ENCODE data around the gene SEC14L6.
"Not testable (repeated sequence)": the region's sequence is repeated elsewhere in the genome, so short reads cannot be mapped to it uniquely, and the experiment has no call there.

Gene SEC14L6

DNA sequence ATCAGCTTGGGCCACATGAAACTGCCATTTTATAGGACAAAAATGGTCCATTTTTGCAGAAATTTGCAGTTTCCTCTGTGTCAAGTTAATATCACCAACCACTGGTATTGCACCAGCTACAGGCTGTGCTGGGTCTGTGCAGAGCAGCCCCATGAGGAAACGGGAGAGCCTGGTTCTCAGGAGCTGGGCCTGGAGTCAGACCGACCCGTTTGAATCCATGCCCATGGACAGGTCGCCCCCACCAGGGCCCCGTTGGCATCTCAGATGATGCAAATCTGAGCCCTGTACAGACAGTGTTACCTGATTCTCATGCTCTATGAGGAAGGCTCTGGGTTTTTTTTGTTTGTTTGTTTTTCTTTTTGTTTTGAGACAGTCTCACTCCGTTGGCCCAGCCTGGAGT lies 9.8 kb upstream of the SEC14L6 start:
- Histone ChIP-seq H3K4me1 (ENCODE audit: control insufficient read depth, insufficient read depth, low read length) (peaks cover 1% of the 10 kb centered on the region), H3K27ac (ENCODE audit: low read length) (no peak overlapping the region), H3K4me3 (ENCODE audit: low read length) (no peak overlapping the region), H3K36me3 (ENCODE audit: control insufficient read depth, insufficient read depth, low read length) (peaks cover 5% of the 10 kb centered on the region; the same call in 1 of the 2 replicates), H3K9me3 (ENCODE audit: control insufficient read depth, insufficient read depth, low read length) (no peaks in the 10 kb centered on the region), H3K27me3 (ENCODE audit: control insufficient read depth, insufficient read depth, low read length) (no peaks in the 10 kb centered on the region)
- no peak for DNase-seq (ENCODE audit: low read depth, low spot score)
- no CpG with 5 or more reads among the region's 6 CpGs for WGBS (ENCODE audit: insufficient coverage, insufficient read length)

DNA sequence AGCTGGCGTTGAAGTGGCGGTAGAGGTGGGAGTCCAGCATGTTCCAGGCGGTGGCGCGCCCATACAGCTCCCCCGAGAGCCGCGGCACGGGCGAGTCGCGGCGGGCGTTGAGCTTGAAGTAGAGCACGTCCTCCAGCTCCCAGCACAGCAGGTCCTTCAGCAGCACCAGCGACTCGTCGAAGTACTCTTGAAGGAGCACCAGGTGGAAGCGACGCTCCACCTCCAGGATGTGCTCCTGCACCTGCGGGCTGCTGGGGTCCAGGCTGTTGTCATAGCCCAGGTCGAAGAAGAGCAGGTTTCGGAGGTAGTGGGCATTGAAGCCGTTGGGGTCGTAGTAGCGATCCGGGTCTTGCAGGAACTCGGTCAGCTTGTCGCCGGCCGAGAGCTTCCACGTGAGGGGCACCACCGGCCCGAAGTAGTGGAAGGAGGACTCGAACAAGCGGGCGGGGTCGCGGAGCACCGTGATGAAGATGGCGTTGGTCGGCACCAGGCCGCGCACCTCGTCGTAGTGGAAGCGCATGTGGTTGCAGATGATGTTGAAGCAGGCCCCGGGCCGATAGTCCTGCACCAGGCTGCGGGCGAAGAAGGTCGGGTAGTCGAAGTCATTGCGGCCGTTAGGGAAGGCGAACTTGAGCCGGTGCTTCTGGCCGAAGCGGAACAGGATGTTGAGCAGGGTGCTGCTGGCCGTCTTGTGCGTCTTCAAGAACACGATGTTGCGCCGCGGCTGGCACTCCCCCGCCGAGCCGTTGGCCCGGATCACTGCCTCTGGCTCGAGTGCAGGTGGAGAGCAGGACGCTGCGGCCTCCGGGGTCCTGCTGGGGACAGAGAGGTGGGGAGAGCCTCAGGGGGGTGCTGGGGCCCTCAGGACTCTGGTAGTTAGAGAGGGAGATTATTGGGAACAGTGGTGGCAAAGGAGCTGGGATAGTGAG lies 9.0 kb upstream of the SEC14L6 start:
- H3K4me3 ChIP-seq (ENCODE audit: low read length), result no peak overlapping the region
- no peak overlapping the region for H3K27ac ChIP-seq (ENCODE audit: low read length)
- H3K27me3 ChIP-seq (ENCODE audit: control insufficient read depth, insufficient read depth, low read length), result no peaks in the 10 kb centered on the region
- H3K9me3 ChIP-seq (ENCODE audit: control insufficient read depth, insufficient read depth, low read length), result no peaks in the 10 kb centered on the region
- no CpG with 5 or more reads among the region's 73 CpGs for WGBS (ENCODE audit: insufficient coverage, insufficient read length)
- DNase-seq (ENCODE audit: low read depth, low spot score), result no peak
- H3K4me1 ChIP-seq (ENCODE audit: control insufficient read depth, insufficient read depth, low read length), result no peaks in the 10 kb centered on the region; the same call in 1 of the 2 replicates
- peaks cover 5% of the 10 kb centered on the region; the same call in 1 of the 2 replicates for H3K36me3 ChIP-seq (ENCODE audit: control insufficient read depth, insufficient read depth, low read length)

DNA sequence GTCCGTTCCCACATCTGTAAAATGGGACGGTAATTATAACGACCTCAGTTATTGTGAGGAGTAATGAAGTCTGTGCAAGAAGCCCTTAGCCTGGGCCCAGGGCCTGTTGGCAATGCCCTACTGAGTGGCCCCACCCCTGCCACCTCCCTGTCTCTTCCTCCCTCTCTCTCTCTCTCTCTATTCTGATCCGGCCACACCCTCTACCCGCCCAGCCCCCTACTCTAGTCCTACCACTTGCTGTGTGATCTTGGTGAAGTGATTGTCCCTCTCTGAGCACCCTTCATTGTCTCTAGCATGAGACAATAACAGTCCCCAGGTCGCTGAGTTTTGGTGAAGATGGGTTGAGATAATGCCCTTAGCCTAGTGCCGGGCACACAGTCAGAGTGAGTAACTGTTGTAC lies 7.4 kb upstream of the SEC14L6 start:
- WGBS (ENCODE audit: insufficient coverage, insufficient read length), result no CpG with 5 or more reads among the region's 7 CpGs
- Histone ChIP-seq H3K4me3 (ENCODE audit: low read length) (no peak overlapping the region), H3K27ac (ENCODE audit: low read length) (no peak overlapping the region), H3K9me3 (ENCODE audit: control insufficient read depth, insufficient read depth, low read length) (no peaks in the 10 kb centered on the region), H3K27me3 (ENCODE audit: control insufficient read depth, insufficient read depth, low read length) (no peaks in the 10 kb centered on the region), H3K36me3 (ENCODE audit: control insufficient read depth, insufficient read depth, low read length) (peaks cover 5% of the 10 kb centered on the region; the same call in 1 of the 2 replicates), H3K4me1 (ENCODE audit: control insufficient read depth, insufficient read depth, low read length) (no peaks in the 10 kb centered on the region; the same call in 1 of the 2 replicates)
- no peak for DNase-seq (ENCODE audit: low read depth, low spot score)

DNA sequence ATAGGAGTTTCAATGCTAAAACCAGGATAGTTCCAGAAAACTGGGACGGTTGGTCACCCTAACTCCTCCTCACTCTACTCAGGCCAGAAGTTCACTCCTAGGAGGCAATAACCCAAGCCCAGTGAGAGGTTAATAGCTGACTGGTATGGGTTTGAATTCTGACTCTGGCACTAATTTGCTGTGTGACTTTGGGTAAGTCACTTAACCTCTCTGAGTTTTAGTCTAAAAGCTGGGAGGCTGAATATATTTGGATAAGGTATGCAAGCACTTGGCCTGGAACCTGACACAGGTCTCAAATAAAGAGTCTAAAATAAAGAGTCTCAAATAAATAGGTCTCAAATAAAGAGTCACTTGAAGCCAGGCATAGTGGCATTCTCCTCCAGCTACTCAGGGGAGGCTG lies 6.2 kb upstream of the SEC14L6 start:
- no peak overlapping the region for H3K27ac ChIP-seq (ENCODE audit: low read length)
- H3K4me1 ChIP-seq (ENCODE audit: control insufficient read depth, insufficient read depth, low read length), result no peaks in the 10 kb centered on the region; the same call in 1 of the 2 replicates
- H3K4me3 ChIP-seq (ENCODE audit: low read length), result no peak overlapping the region
- DNase-seq (ENCODE audit: low read depth, low spot score), result no peak
- WGBS (ENCODE audit: insufficient coverage, insufficient read length), result no CpG with 5 or more reads among the region's 1 CpG
- peaks cover 5% of the 10 kb centered on the region; the same call in 1 of the 2 replicates for H3K36me3 ChIP-seq (ENCODE audit: control insufficient read depth, insufficient read depth, low read length)
- H3K9me3 ChIP-seq (ENCODE audit: control insufficient read depth, insufficient read depth, low read length), result no peaks in the 10 kb centered on the region
- no peaks in the 10 kb centered on the region for H3K27me3 ChIP-seq (ENCODE audit: control insufficient read depth, insufficient read depth, low read length)

DNA sequence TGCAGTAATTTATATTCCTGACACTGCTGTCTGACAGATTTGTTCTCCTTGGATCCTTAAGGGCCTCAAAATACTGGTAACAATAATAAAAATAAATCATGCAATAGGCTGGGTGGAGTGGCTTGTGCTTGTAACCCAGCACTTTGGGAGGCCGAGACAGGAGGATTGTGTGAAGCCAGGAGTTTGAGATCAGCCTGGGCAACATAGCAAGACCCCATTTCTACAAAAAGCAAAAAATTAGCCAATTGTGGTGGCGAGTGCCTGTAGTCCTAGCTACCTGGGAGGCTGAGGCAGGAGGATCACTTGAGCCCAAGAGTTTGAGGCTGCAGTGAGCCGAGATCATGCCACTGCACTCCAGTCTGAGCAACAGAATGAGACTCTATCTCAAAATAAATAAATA lies 5.3 kb upstream of the SEC14L6 start:
- H3K36me3 ChIP-seq (ENCODE audit: control insufficient read depth, insufficient read depth, low read length); DNase-seq (ENCODE audit: low read depth, low spot score); H3K9me3 ChIP-seq (ENCODE audit: control insufficient read depth, insufficient read depth, low read length); H3K4me1 ChIP-seq (ENCODE audit: control insufficient read depth, insufficient read depth, low read length); H3K27me3 ChIP-seq (ENCODE audit: control insufficient read depth, insufficient read depth, low read length); H3K4me3 ChIP-seq (ENCODE audit: low read length); H3K27ac ChIP-seq (ENCODE audit: low read length): not testable (repeated sequence)
- no CpG with 5 or more reads among the region's 3 CpGs for whole genome bisulfite sequencing (ENCODE audit: insufficient coverage, insufficient read length)

DNA sequence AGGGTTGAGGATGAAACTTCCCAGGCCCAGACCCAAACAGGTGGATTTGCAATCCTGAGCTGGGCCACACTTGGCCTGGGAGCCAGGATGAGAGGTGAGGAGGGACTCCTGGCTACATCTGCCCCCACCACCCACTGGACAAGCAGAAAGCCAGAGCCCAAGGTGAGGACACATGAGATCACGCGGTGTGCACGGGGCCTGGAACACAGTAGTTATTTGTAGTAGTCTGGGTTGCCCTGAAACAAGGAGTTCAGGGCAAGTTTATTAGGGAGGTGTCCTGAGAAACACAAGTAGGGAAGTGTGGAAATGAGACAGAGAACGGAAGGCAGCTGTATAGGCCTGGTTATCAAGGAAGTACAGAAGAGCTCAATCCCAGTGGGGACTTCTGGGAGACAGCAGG lies 647 bp upstream of the SEC14L6 start:
- no peak for DNase-seq (ENCODE audit: low read depth, low spot score)
- Histone ChIP-seq H3K36me3 (ENCODE audit: control insufficient read depth, insufficient read depth, low read length) (no peaks in the 10 kb centered on the region), H3K4me3 (ENCODE audit: low read length) (no peak overlapping the region), H3K9me3 (ENCODE audit: control insufficient read depth, insufficient read depth, low read length) (no peaks in the 10 kb centered on the region), H3K27ac (ENCODE audit: low read length) (no peak overlapping the region), H3K27me3 (ENCODE audit: control insufficient read depth, insufficient read depth, low read length) (no peaks in the 10 kb centered on the region; the same call in 1 of the 2 replicates), H3K4me1 (ENCODE audit: control insufficient read depth, insufficient read depth, low read length) (peaks cover 2% of the 10 kb centered on the region; the same call in 1 of the 2 replicates)
- WGBS (ENCODE audit: insufficient coverage, insufficient read length), result no CpG with 5 or more reads among the region's 4 CpGs

DNA sequence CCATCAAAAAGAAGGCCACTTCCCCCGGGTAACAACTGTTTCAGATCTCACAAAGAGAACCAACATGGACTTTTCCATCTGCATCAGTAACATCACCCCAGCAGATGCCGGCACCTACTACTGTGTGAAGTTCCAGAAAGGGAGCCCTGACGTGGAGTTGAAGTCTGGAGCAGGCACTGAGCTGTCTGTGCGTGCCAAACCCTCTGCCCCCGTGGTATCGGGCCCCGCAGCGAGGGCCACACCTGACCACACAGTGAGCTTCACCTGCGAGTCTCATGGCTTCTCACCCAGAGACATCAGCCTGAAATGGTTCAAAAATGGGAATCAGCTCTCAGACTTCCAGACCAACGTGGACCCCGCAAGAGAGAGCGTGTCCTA lies 3.7 kb downstream of the SEC14L6 start:
- no peak overlapping the region; the same call in 1 of the 2 replicates for H3K4me3 ChIP-seq (ENCODE audit: low read length)

DNA sequence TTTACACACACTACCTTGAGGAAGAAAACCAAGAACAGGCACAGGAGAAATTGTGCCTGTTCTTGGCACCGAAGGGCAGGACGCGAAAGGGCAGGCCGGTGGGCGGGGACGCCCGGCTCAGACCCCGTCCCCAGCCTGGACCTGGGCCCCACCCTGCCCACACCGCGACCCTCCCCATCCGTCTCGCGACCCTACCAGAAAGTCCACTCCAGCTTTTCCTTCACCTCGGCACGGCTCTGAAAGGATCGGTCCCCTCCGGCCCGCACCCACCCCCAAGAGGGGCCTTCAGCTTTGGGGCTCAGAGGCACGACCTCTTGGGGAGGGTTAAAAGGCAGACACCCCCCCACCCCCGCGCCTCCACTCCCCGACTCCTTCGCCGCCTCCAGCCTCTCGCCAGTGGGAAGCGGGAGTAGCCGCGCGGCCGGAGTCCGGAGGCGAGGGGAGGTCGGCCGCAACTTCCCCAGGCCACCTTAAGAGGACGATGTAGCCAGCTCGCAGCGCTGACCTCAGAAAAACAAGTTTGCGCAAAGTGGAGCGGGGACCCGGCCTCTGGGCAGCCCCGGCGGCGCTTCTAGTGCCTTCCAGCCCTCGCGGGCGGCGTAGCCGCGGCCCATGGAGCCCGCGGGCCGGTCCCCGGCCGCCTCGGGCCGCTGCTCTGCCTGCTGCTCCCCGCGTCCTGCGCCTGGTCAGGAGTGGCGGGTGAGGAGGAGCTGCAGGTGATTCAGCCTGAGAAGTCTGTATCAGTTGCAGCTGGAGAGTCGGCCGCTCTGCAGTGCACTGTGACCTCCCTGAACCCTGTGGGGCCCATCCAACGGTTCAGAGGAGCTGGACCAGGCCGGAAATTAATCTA lies 4.4 kb downstream of the SEC14L6 start:
- DNase-seq (ENCODE audit: low read depth, low spot score), result no peak
- Histone ChIP-seq H3K36me3 (ENCODE audit: control insufficient read depth, insufficient read depth, low read length) (no peaks in the 10 kb centered on the region), H3K9me3 (ENCODE audit: control insufficient read depth, insufficient read depth, low read length) (no peaks in the 10 kb centered on the region), H3K27me3 (ENCODE audit: control insufficient read depth, insufficient read depth, low read length) (no peaks in the 10 kb centered on the region; the same call in 1 of the 2 replicates), H3K4me3 (ENCODE audit: low read length) (peak overlapping the region; percentile 36; the same call in 1 of the 2 replicates), H3K27ac (ENCODE audit: low read length) (no peak overlapping the region), H3K4me1 (ENCODE audit: control insufficient read depth, insufficient read depth, low read length) (peaks cover 4% of the 10 kb centered on the region; the same call in 1 of the 2 replicates)
- no CpG with 5 or more reads among the region's 64 CpGs for WGBS (ENCODE audit: insufficient coverage, insufficient read length)

More for the DNA sequence above, 3.7 kb downstream of the SEC14L6 start:
- H3K9me3 ChIP-seq (ENCODE audit: control insufficient read depth, insufficient read depth, low read length), result no peaks in the 10 kb centered on the region
- DNase-seq (ENCODE audit: low read depth, low spot score), result no peak
- H3K27ac ChIP-seq (ENCODE audit: low read length), result no peak overlapping the region
- peaks cover 2% of the 10 kb centered on the region; the same call in 1 of the 2 replicates for H3K4me1 ChIP-seq (ENCODE audit: control insufficient read depth, insufficient read depth, low read length)
- WGBS (ENCODE audit: insufficient coverage, insufficient read length), result no CpG with 5 or more reads among the region's 12 CpGs
- H3K27me3 ChIP-seq (ENCODE audit: control insufficient read depth, insufficient read depth, low read length), result no peaks in the 10 kb centered on the region; the same call in 1 of the 2 replicates
- H3K36me3 ChIP-seq (ENCODE audit: control insufficient read depth, insufficient read depth, low read length), result no peaks in the 10 kb centered on the region

DNA sequence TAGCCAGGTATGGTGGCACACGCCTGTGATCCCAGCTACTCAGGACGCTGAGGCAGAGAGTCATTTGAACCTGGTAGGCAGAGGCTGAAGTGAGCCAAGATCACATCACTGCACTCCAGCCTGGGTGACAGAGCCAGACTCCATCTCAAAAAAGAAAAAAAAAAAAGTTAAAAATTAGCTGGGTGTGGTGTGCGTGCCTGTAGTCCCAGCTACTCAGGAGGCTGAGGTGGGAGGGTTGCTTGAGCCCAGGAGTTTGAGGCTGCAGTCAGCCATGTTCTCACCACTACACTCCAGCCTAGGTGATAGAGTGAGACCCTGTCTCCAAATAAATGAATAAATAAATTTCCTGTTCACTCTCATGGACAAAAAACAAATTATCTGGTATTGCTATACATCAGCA lies 5.0 kb downstream of the SEC14L6 start:
- WGBS (ENCODE audit: insufficient coverage, insufficient read length), result no CpG with 5 or more reads among the region's 3 CpGs
- H3K4me3 ChIP-seq (ENCODE audit: low read length), result peak overlapping the region; percentile 36; the same call in 1 of the 2 replicates

DNA sequence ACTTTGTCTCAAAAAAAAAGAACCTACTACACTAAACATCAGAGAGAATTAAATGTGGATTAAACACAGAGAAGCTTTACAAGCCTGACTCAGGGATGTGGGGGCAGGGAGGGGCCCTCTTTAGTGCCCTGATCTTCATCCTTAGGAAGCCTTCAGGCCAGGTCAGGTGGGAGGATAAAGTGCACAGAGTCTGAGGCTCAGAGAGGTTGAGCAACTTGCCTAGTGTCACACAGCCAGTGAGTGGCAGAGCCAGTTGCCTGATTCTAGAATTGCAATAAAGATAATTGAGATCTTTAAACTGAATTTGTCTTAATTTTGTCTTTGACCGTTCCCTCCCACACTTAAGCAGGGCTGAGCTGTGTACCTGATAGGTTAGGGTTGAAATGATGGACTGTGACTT lies 7.2 kb downstream of the SEC14L6 start:
- no peaks in the 10 kb centered on the region; the same call in 1 of the 2 replicates for H3K27me3 ChIP-seq (ENCODE audit: control insufficient read depth, insufficient read depth, low read length)
- no peak overlapping the region for H3K4me3 ChIP-seq (ENCODE audit: low read length)
- peaks cover 5% of the 10 kb centered on the region; the same call in 1 of the 2 replicates for H3K4me1 ChIP-seq (ENCODE audit: control insufficient read depth, insufficient read depth, low read length)
- no CpG with 5 or more reads among the region's 1 CpG for WGBS (ENCODE audit: insufficient coverage, insufficient read length)
- H3K9me3 ChIP-seq (ENCODE audit: control insufficient read depth, insufficient read depth, low read length), result no peaks in the 10 kb centered on the region
- H3K36me3 ChIP-seq (ENCODE audit: control insufficient read depth, insufficient read depth, low read length), result no peaks in the 10 kb centered on the region
- no peak for DNase-seq (ENCODE audit: low read depth, low spot score)
- H3K27ac ChIP-seq (ENCODE audit: low read length), result no peak overlapping the region

More for the DNA sequence above, 5.0 kb downstream of the SEC14L6 start:
- H3K9me3 ChIP-seq (ENCODE audit: control insufficient read depth, insufficient read depth, low read length); H3K36me3 ChIP-seq (ENCODE audit: control insufficient read depth, insufficient read depth, low read length); H3K27ac ChIP-seq (ENCODE audit: low read length); H3K27me3 ChIP-seq (ENCODE audit: control insufficient read depth, insufficient read depth, low read length); DNase-seq (ENCODE audit: low read depth, low spot score); H3K4me1 ChIP-seq (ENCODE audit: control insufficient read depth, insufficient read depth, low read length): not testable (repeated sequence)
